ENCODE results near the gene WNK1.

GRCh38 chr12:738712-739111 lies 13.7 kb upstream of the WNK1 start:
- TF ChIP-seq CTCF (IDR thresholded peaks at IDR 0.05) (no peak), POLR2A (IDR thresholded peaks at IDR 0.05) (no peak)

All from adrenal gland (tissue), 5 donors.